ENCODE results near the gene PLD1.

PLD1 gene

GRCh38 chr3:171744158-171744741 lies 66.0 kb downstream of the PLD1 start:
- in situ Hi-C loops (cut with MboI; ENCODE audit: low sequenced_read_pairs, unreplicated experiment) = no loop called here
- no peak for DNase-seq (ENCODE audit: low spot score)
- no peak for TF ChIP-seq CTCF (IDR thresholded peaks at IDR 0.05; ENCODE audit: borderline replicate concordance, control extremely low read depth, extremely low read depth, insufficient read depth, missing control alignments)

GRCh38 chr3:171743327-171744157 lies 66.7 kb downstream of the PLD1 start:
- in situ Hi-C loops (cut with MboI; ENCODE audit: low sequenced_read_pairs, unreplicated experiment) = no loop called here
- TF ChIP-seq CTCF (IDR thresholded peaks at IDR 0.05; ENCODE audit: borderline replicate concordance, control extremely low read depth, extremely low read depth, insufficient read depth, missing control alignments) = no peak
- no peak for DNase-seq (ENCODE audit: low spot score)

- in situ Hi-C loops (cut with MboI; ENCODE audit: low sequenced_read_pairs, unreplicated experiment) = no loop called here
- TF ChIP-seq CTCF (IDR thresholded peaks at IDR 0.05; ENCODE audit: borderline replicate concordance, control extremely low read depth, extremely low read depth, insufficient read depth, missing control alignments) = no peak
- DNase-seq (ENCODE audit: low spot score) = no peak
Measured at GRCh38 chr3:171741377-171741776, 68.9 kb downstream of the PLD1 start.

GRCh38 chr3:171736556-171736955 lies 73.7 kb downstream of the PLD1 start:
- in situ Hi-C loops (cut with MboI; ENCODE audit: low sequenced_read_pairs, unreplicated experiment) = no loop called here
- TF ChIP-seq CTCF (IDR thresholded peaks at IDR 0.05; ENCODE audit: borderline replicate concordance, control extremely low read depth, extremely low read depth, insufficient read depth, missing control alignments) = no peak
- no peak for DNase-seq (ENCODE audit: low spot score)

GRCh38 chr3:171733561-171733960 lies 76.7 kb downstream of the PLD1 start:
- no peak for TF ChIP-seq CTCF (IDR thresholded peaks at IDR 0.05; ENCODE audit: borderline replicate concordance, control extremely low read depth, extremely low read depth, insufficient read depth, missing control alignments)
- in situ Hi-C loops (cut with MboI; ENCODE audit: low sequenced_read_pairs, unreplicated experiment) = no loop called here
- DNase-seq (ENCODE audit: low spot score) = no peak

GRCh38 chr3:171732756-171733155 lies 77.5 kb downstream of the PLD1 start:
- DNase-seq (ENCODE audit: low spot score) = no peak
- TF ChIP-seq CTCF (IDR thresholded peaks at IDR 0.05; ENCODE audit: borderline replicate concordance, control extremely low read depth, extremely low read depth, insufficient read depth, missing control alignments) = no peak
- in situ Hi-C loops (cut with MboI; ENCODE audit: low sequenced_read_pairs, unreplicated experiment) = no loop called here
